GM18873 (cell line): ENCODE measurements around the gene HAGHL.
"Not testable (repeated sequence)": the region's sequence is repeated elsewhere in the genome, so short reads cannot be mapped to it uniquely, and the experiment has no call there.

Source experiments
- ATAC-seq: cut with Tn5 transposase; IDR thresholded peaks from one replicate; pipeline ENCODE4 v1.9.1; 2021; ENCODE audit warnings: mild to moderate bottlenecking, moderate library complexity, moderate number of reproducible peaks; ENCODE audit not compliant: unreplicated experiment, low FRiP score

The HAGHL gene

GRCh38 chr16:686459-687260 lies 40.2 kb upstream of the HAGHL start:
- ATAC-seq = no peak

GRCh38 chr16:687499-687898 lies 39.4 kb upstream of the HAGHL start:
- no peak for ATAC-seq

GRCh38 chr16:689175-689897 lies 37.6 kb upstream of the HAGHL start:
- no peak for ATAC-seq

- ATAC-seq = not testable (repeated sequence)
Measured at GRCh38 chr16:691242-691641, 35.7 kb upstream of the HAGHL start.

- no peak for ATAC-seq
Measured at GRCh38 chr16:692356-693108, 34.4 kb upstream of the HAGHL start.

- ATAC-seq = no peak
Measured at GRCh38 chr16:693364-693763, 33.5 kb upstream of the HAGHL start.

- ATAC-seq = no peak
Measured at GRCh38 chr16:693766-694165, 33.1 kb upstream of the HAGHL start.

GRCh38 chr16:694187-694862 lies 32.6 kb upstream of the HAGHL start:
- no peak for ATAC-seq

GRCh38 chr16:694863-695354 lies 32.0 kb upstream of the HAGHL start:
- ATAC-seq = no peak

GRCh38 chr16:695355-696089 lies 31.4 kb upstream of the HAGHL start:
- ATAC-seq = no peak

GRCh38 chr16:698911-699671 lies 27.8 kb upstream of the HAGHL start:
- ATAC-seq = no peak

GRCh38 chr16:700684-701584 lies 26.0 kb upstream of the HAGHL start:
- ATAC-seq = no peak

- ATAC-seq = no peak
Measured at GRCh38 chr16:702341-702740, 24.6 kb upstream of the HAGHL start.

- no peak for ATAC-seq
Measured at GRCh38 chr16:703406-703805, 23.5 kb upstream of the HAGHL start.

GRCh38 chr16:704047-704446 lies 22.9 kb upstream of the HAGHL start:
- no peak for ATAC-seq

- no peak for ATAC-seq
Measured at GRCh38 chr16:704552-705380, 22.1 kb upstream of the HAGHL start.
